HepG2 (cell line): ENCODE data around the gene GPATCH8. TPM values are rescaled to one million over a fixed set of nuclear protein-coding genes. Genes with fewer than 3 reads are reported as not detected.

Experiments used
- ATAC-seq: fragments of 200-7000 bp; cut with Tn5 transposase; 3 replicates; pipeline ENCODE4 v1.9.1; 2020; ENCODE audit warnings: mild to moderate bottlenecking, moderate library complexity
- BruUV-seq: library from RNA; stranded (reverse); fragments of 400-500 nt; replicated peaks from 2 replicates; lab custom pipeline; 2021; lab: Mats Ljungman, UMichigan
- CTCF ChIA-PET: fragments of 300-600 bp; formaldehyde crosslinking; extraction: SDS; loops from one replicate; lab custom pipeline; 2021; ENCODE audit warnings: low total read pairs, inconsistent platforms, low intra/inter-chr PET ratio; lab: Yijun Ruan, JAX
- POLR2A ChIA-PET: fragments of 350-600 bp; sonication (Branson Sonifier 250); formaldehyde crosslinking; loops from one replicate; lab custom pipeline; 2020; ENCODE audit warnings: antibody characterized with exemption, inconsistent platforms; lab: Yijun Ruan, JAX
- DNase-seq: peaks from one replicate; pipeline ENCODE4 v3.0.0-alpha.2; 2015; ENCODE audit warnings: low spot score
- FAIRE-seq: peaks from 3 replicates; lab custom pipeline; 2011; peaks lifted over from hg19 to GRCh38; lab: Jason Lieb, UNC
- H2AFZ ChIP-seq: one replicate; pipeline ENCODE4 v1.6.1; 2011; ENCODE audit warnings: low read length, inconsistent platforms
- H3K27ac ChIP-seq: fragments of 300-600 bp; 3 replicates; pipeline ENCODE4 v1.8.0; 2011; ENCODE audit warnings: mixed run types, mild to moderate bottlenecking, mixed read lengths, low read length, inconsistent platforms; ENCODE audit not compliant: insufficient read depth; ENCODE audit errors: extremely low read length
- H3K27me3 ChIP-seq, 2 experiments: fragments of 200-600 bp in 1 of 2; 2 replicates in 1 of 2; 3 replicates in 1 of 2; pipeline versions ENCODE4 v1.6.0 to v1.8.0; 2011; ENCODE audit warnings: low read length in 2 of 2, mild to moderate bottlenecking in 2 of 2, moderate library complexity in 2 of 2, inconsistent platforms in 1 of 2; ENCODE audit not compliant: insufficient read depth in 2 of 2, control insufficient read depth in 1 of 2
- H3K36me3 ChIP-seq, 2 experiments: fragments of 200-600 bp in 1 of 2; replicated peaks in 1 of 2; 2 replicates in 1 of 2; 3 replicates in 1 of 2; pipeline versions ENCODE4 v1.5.1 to v1.8.0; 2011; ENCODE audit warnings: low read length in 2 of 2, inconsistent platforms in 1 of 2; ENCODE audit not compliant: insufficient read depth in 2 of 2, control insufficient read depth in 1 of 2
- H3K4me1 ChIP-seq: 2 replicates; pipeline ENCODE4 v1.5.1; 2012; ENCODE audit warnings: low read length, inconsistent platforms; ENCODE audit not compliant: insufficient read depth
- H3K4me2 ChIP-seq: 2 replicates; pipeline ENCODE4 v1.6.0; 2011; ENCODE audit warnings: low read depth, low read length, inconsistent platforms
- H3K4me3 ChIP-seq, 3 experiments: fragments of 200-600 bp in 1 of 3; sonication (generic), shearing (Covaris generic) in 1 of 3; replicated peaks in 1 of 3; 2 replicates each; pipeline ENCODE4 v1.5.1; 2011 to 2016; ENCODE audit warnings: low read length in 3 of 3, inconsistent platforms in 2 of 3, low read depth in 2 of 3, mild to moderate bottlenecking in 2 of 3, control low read depth in 1 of 3, mixed read lengths in 1 of 3; ENCODE audit not compliant: insufficient read depth in 1 of 3
- H3K79me2 ChIP-seq: one replicate; pipeline ENCODE4 v1.6.1; 2011; ENCODE audit warnings: low read length, inconsistent platforms; ENCODE audit not compliant: insufficient read depth
- H3K9ac ChIP-seq: 2 replicates; pipeline ENCODE4 v1.6.0; 2011; ENCODE audit warnings: mild to moderate bottlenecking, low read depth, low read length, inconsistent platforms; ENCODE audit not compliant: insufficient read depth
- H3K9me3 ChIP-seq: 2 replicates; pipeline ENCODE4 v1.5.1; 2012; ENCODE audit warnings: mild to moderate bottlenecking, low read length
- H4K20me1 ChIP-seq: 2 replicates; pipeline ENCODE4 v1.6.0; 2011; ENCODE audit warnings: inconsistent platforms, mild to moderate bottlenecking, low read length, moderate library complexity; ENCODE audit not compliant: insufficient read depth
- AHR ChIP-seq: IDR thresholded peaks from 2 replicates; pipeline ENCODE4 v1.6.1; 2018; ENCODE audit warnings: missing genetic modification reagents, missing compliant biosample characterization
- CREB1 ChIP-seq, 2 experiments: fragments of 450-650 bp in 1 of 2; IDR thresholded peaks; 2 replicates each; pipeline ENCODE4 v1.6.1; 2016 to 2017; ENCODE audit warnings: control low read depth in 1 of 2, mild to moderate bottlenecking in 1 of 2, missing compliant biosample characterization in 1 of 2, missing genetic modification characterization in 1 of 2
- GABPB1 ChIP-seq: IDR thresholded peaks from 2 replicates; pipeline ENCODE4 v1.6.1; 2016; ENCODE audit warnings: mild to moderate bottlenecking, missing genetic modification reagents, moderate library complexity, missing compliant biosample characterization
- GATAD1 ChIP-seq: IDR thresholded peaks from 2 replicates; pipeline ENCODE4 v1.6.1; 2016; ENCODE audit warnings: missing genetic modification reagents, missing compliant biosample characterization
- HOXA3 ChIP-seq: sonication (generic); formaldehyde crosslinking; IDR thresholded peaks from 2 replicates; pipeline ENCODE4 v1.5.0; 2020; ENCODE audit warnings: missing genetic modification reagents
- MTA1 ChIP-seq: sonication (generic); formaldehyde crosslinking; IDR thresholded peaks from 2 replicates; pipeline ENCODE4 v1.4.0; 2020; ENCODE audit warnings: missing genetic modification reagents, mild to moderate bottlenecking, borderline replicate concordance
- RFX5 ChIP-seq: IDR thresholded peaks from 2 replicates; pipeline ENCODE4 v1.6.1; 2011; ENCODE audit warnings: low read depth, low read length, improper control_type of control experiment
- SRF ChIP-seq: IDR thresholded peaks from 2 replicates; pipeline ENCODE4 v1.6.1; 2011; ENCODE audit warnings: mild to moderate bottlenecking, low read depth, low read length, moderate library complexity
- SRSF4 ChIP-seq: fragments of 200-400 bp; formaldehyde crosslinking; IDR thresholded peaks from one replicate; pipeline ENCODE4 v1.6.1; 2018; ENCODE audit warnings: mild to moderate bottlenecking, low read depth, low read length, moderate library complexity; ENCODE audit not compliant: poor library complexity, severe bottlenecking
- TEAD3 ChIP-seq: optimal IDR thresholded peaks from 2 replicates; pipeline ENCODE3; 2016; ENCODE audit warnings: borderline replicate concordance
- TSC22D2 ChIP-seq: sonication (generic); formaldehyde crosslinking; IDR thresholded peaks from 2 replicates; pipeline ENCODE4 v1.5.1; 2020; ENCODE audit warnings: missing genetic modification reagents, mild to moderate bottlenecking, borderline replicate concordance
- ZNF160 ChIP-seq: sonication (generic); formaldehyde crosslinking; IDR thresholded peaks from 2 replicates; pipeline ENCODE4 v1.8.0; 2022; ENCODE audit warnings: mild to moderate bottlenecking, inconsistent platforms, missing genetic modification reagents
- ZNF484 ChIP-seq: sonication (generic); formaldehyde crosslinking; IDR thresholded peaks from 2 replicates; pipeline ENCODE4 v1.5.1; 2020; ENCODE audit warnings: mild to moderate bottlenecking, low read depth, missing genetic modification reagents, borderline replicate concordance
- ZNF510 ChIP-seq: sonication (generic); formaldehyde crosslinking; IDR thresholded peaks from 2 replicates; pipeline ENCODE4 v1.4.0; 2020; ENCODE audit warnings: low read depth, mild to moderate bottlenecking, missing genetic modification reagents
- ZNF746 ChIP-seq: sonication (generic); formaldehyde crosslinking; IDR thresholded peaks from 2 replicates; pipeline ENCODE4 v1.8.0; 2022; ENCODE audit warnings: mild to moderate bottlenecking, missing genetic modification reagents
- ZSCAN9 ChIP-seq: IDR thresholded peaks from 2 replicates; pipeline ENCODE4 v1.6.1; 2016; ENCODE audit warnings: borderline replicate concordance
- WGBS: methylation state at CpG from one replicate; pipeline ENCODE4 v1.1.6; 2017; ENCODE audit warnings: low lambda C conversion rate; 5-methylcytosine and 5-hydroxymethylcytosine counted together
- in situ Hi-C: cut with HindIII; loops from 2 replicates; pipeline ENCODE4 v1.10.0; 2017; ENCODE audit warnings: low pct_unique_long_range_greater_than_20kb; ENCODE audit not compliant: extremely low pct_ligation_motif_present
- intact Hi-C: fragments of 100-400 bp; cut with micrococcal nuclease; formaldehyde crosslinking; loops from one replicate; pipeline ENCODE4 v1.10.0; 2022; ENCODE audit not compliant: unreplicated experiment
- polyA plus RNA-seq, 8 experiments: library from polyadenylated mRNA; depleted of rRNA in 3 of 8; stranded (reverse) in 7 of 8; unstranded in 1 of 8; fragments of >200 nt; fragmentation: Illumina TruSeq in 4 of 8; extraction: Trizol in 4 of 8; gene quantifications; 2 replicates each; pipeline versions ENCODE4 v1.2.1 to v1.2.3, GENCODE V29; 2011 to 2016; ENCODE audit warnings: low read depth in 4 of 8, missing spikeins in 1 of 8, mixed read lengths in 1 of 8; ENCODE audit not compliant: insufficient read depth in 1 of 8
- total RNA-seq, 5 experiments: library from RNA; depleted of rRNA; stranded (reverse); fragments of >200 nt; fragmentation: Illumina TruSeq; extraction: Trizol; gene quantifications; 2 replicates each; pipeline ENCODE4 v1.2.3, GENCODE V29; 2016; ENCODE audit warnings: low read depth in 1 of 5
- TF ChIP-seq, protein P1 (sequence below): sonication (generic); formaldehyde crosslinking; IDR thresholded peaks from 2 replicates; pipeline ENCODE4 v1.4.0; 2020; ENCODE audit warnings: missing genetic modification reagents
- TF ChIP-seq, protein P2 (sequence below): IDR thresholded peaks from 2 replicates; pipeline ENCODE4 v1.6.1; 2012; ENCODE audit warnings: inconsistent platforms
- TF ChIP-seq, protein P3 (sequence below): sonication (generic); formaldehyde crosslinking; IDR thresholded peaks from 2 replicates; pipeline ENCODE4 v1.9.0; 2022; ENCODE audit warnings: missing genetic modification reagents, mild to moderate bottlenecking, borderline replicate concordance
- TF ChIP-seq, protein P4 (sequence below): sonication (generic); formaldehyde crosslinking; IDR thresholded peaks from 2 replicates; pipeline ENCODE4 v1.4.0; 2020; ENCODE audit warnings: missing genetic modification reagents

Gene GPATCH8
- total and polyA plus RNA-seq, 2 of the 13 experiments (the other 11 are each of a cell fraction or from before 2014, with no cell fraction given), result 20.7 to 21.5 TPM

DNA sequence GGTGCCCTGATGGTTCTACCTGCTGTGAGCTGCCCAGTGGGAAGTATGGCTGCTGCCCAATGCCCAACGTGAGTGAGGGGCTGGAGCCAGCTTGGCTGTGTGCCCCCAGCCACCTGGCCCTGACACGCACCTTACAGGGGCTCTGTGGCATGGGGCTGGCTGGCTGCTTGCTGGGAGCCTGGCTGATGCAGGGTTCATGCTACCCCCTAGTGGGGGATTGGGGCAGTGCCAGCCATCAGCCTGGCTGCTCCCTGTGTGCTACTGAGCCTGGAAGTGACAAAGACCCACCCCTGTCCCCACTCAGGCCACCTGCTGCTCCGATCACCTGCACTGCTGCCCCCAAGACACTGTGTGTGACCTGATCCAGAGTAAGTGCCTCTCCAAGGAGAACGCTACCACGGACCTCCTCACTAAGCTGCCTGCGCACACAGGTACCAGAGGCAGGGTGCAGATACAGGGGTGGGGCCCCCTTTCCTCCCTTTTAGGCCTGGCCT, 152.4 kb downstream of the GPATCH8 start:
- no peaks in the 10 kb centered on the region for H3K79me2 ChIP-seq
- intact Hi-C loops (loop anchor here (10.0 kb wide), 1 partner anchor 174 kb away; no protein-coding TSS in a partner anchor), in situ Hi-C loops (no loop called here)
- H3K27ac ChIP-seq, result no peak overlapping the region
- H3K9ac ChIP-seq, result no peak overlapping the region
- ChIA-PET POLR2A (no interaction called here), CTCF (interaction anchor here (0.6 to 1.2 kb wide), 3 partner anchors 21 to 147 kb away, joined by 3 to 5 read pairs (median 4); no protein-coding TSS in a partner anchor)
- no peak overlapping the region for H3K4me3 ChIP-seq
- ATAC-seq, result peak; percentile 75
- peaks cover 9 to 30% of the 10 kb centered on the region in 2 experiments for H3K36me3 ChIP-seq
- FAIRE-seq, result peak; percentile 83
- no peaks in the 10 kb centered on the region for H4K20me1 ChIP-seq
- no TSS peak for BruUV-seq
- H3K9me3 ChIP-seq, result no peaks in the 10 kb centered on the region
- no peak overlapping the region for H2AFZ ChIP-seq
- 100% methylated on average over 3 of the region's 6 CpGs for WGBS
- H3K4me1 ChIP-seq, result peaks cover 15% of the 10 kb centered on the region
- H3K27me3 ChIP-seq, result peaks cover 8 to 10% of the 10 kb centered on the region in 2 experiments; a peak in 3 of 5 replicates
- peak; percentile 57 for DNase-seq
- no peak overlapping the region for H3K4me2 ChIP-seq
- TF ChIP-seq, protein P1, sequence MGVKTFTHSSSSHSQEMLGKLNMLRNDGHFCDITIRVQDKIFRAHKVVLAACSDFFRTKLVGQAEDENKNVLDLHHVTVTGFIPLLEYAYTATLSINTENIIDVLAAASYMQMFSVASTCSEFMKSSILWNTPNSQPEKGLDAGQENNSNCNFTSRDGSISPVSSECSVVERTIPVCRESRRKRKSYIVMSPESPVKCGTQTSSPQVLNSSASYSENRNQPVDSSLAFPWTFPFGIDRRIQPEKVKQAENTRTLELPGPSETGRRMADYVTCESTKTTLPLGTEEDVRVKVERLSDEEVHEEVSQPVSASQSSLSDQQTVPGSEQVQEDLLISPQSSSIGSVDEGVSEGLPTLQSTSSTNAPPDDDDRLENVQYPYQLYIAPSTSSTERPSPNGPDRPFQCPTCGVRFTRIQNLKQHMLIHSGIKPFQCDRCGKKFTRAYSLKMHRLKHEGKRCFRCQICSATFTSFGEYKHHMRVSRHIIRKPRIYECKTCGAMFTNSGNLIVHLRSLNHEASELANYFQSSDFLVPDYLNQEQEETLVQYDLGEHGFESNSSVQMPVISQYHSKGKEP (CRISPR knock-in tag), result no peak
- TF ChIP-seq HOXA3 (CRISPR knock-in tag) (peak; percentile 33; the same call in 1 of the 2 replicates), ZNF484 (CRISPR knock-in tag) (no peak), TSC22D2 (CRISPR knock-in tag) (0 out of 2 replicates have a peak, but pooled peaks have one; percentile 47), ZNF746 (CRISPR knock-in tag) (no peak), GATAD1 (CRISPR knock-in tag) (peak; percentile 55), CREB1 (IDR thresholded peaks at IDR 0.05) (no peak), CREB1 (CRISPR knock-in tag; IDR thresholded peaks at IDR 0.05) (no peak), ZNF160 (CRISPR knock-in tag) (no peak), MTA1 (0 out of 2 replicates have a peak, but pooled peaks have one; percentile 6), ZNF510 (CRISPR knock-in tag) (no peak), GABPB1 (CRISPR knock-in tag) (0 out of 2 replicates have a peak, but pooled peaks have one; percentile 38), ZSCAN9 (CRISPR knock-in tag) (no peak), AHR (CRISPR knock-in tag) (0 out of 2 replicates have a peak, but pooled peaks have one; percentile 20), TEAD3 (CRISPR knock-in tag) (peak; percentile 47), SRSF4 (no peak), SRF (no peak), RFX5 (0 out of 2 replicates have a peak, but pooled peaks have one; percentile 7)
- TF ChIP-seq, protein P2, sequence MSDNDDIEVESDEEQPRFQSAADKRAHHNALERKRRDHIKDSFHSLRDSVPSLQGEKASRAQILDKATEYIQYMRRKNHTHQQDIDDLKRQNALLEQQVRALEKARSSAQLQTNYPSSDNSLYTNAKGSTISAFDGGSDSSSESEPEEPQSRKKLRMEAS, result no peak
- TF ChIP-seq, protein P3, sequence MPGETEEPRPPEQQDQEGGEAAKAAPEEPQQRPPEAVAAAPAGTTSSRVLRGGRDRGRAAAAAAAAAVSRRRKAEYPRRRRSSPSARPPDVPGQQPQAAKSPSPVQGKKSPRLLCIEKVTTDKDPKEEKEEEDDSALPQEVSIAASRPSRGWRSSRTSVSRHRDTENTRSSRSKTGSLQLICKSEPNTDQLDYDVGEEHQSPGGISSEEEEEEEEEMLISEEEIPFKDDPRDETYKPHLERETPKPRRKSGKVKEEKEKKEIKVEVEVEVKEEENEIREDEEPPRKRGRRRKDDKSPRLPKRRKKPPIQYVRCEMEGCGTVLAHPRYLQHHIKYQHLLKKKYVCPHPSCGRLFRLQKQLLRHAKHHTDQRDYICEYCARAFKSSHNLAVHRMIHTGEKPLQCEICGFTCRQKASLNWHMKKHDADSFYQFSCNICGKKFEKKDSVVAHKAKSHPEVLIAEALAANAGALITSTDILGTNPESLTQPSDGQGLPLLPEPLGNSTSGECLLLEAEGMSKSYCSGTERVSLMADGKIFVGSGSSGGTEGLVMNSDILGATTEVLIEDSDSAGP (CRISPR knock-in tag), result peak; percentile 73; the same call in 1 of the 2 replicates
- TF ChIP-seq, protein P4, sequence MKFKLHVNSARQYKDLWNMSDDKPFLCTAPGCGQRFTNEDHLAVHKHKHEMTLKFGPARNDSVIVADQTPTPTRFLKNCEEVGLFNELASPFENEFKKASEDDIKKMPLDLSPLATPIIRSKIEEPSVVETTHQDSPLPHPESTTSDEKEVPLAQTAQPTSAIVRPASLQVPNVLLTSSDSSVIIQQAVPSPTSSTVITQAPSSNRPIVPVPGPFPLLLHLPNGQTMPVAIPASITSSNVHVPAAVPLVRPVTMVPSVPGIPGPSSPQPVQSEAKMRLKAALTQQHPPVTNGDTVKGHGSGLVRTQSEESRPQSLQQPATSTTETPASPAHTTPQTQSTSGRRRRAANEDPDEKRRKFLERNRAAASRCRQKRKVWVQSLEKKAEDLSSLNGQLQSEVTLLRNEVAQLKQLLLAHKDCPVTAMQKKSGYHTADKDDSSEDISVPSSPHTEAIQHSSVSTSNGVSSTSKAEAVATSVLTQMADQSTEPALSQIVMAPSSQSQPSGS (CRISPR knock-in tag), result 0 out of 2 replicates have a peak, but pooled peaks have one; percentile 26
